ENCODE results near the gene NXNL1. TPM values are rescaled to one million over a fixed set of nuclear protein-coding genes. Genes with fewer than 3 reads are reported as not detected.

Gene NXNL1
- total RNA-seq, 1 experiment from 2014 or later = not detected

GRCh38 chr19:17469092-17469480 lies 8.4 kb upstream of the NXNL1 start:
- BruUV-seq (replicated peaks) = TSS peak; percentile 51
- no peak for DNase-seq (ENCODE audit: unreplicated experiment)
- POLR2A ChIA-PET = interaction anchor here (0.6 to 1.9 kb wide), 8 partner anchors 10 to 658 kb away, joined by 3 to 8 read pairs (median 4); partner anchors contain the start of genes CCDC124 and MVB12A
- CTCF ChIA-PET = interaction anchor here (0.6 to 0.8 kb wide), 6 partner anchors 28 to 132 kb away, joined by 3 to 4 read pairs (median 4); partner anchors contain the start of genes GTPBP3 and PGLS
- peak overlapping the region; percentile 91 for H3K4me3 Mint-ChIP-seq (ENCODE audit: unreplicated experiment)
- peaks cover 39% of the 10 kb centered on the region for H3K4me1 Mint-ChIP-seq (ENCODE audit: insufficient read depth, unreplicated experiment)
- H3K27ac Mint-ChIP-seq (ENCODE audit: low read depth, unreplicated experiment) = peak overlapping the region; percentile 97
- no peak for TF ChIP-seq CTCF (IDR thresholded peaks at IDR 0.05; ENCODE audit: unreplicated experiment)
- H3K36me3 Mint-ChIP-seq (ENCODE audit: insufficient read depth, unreplicated experiment) = no peaks in the 10 kb centered on the region
- H3K27me3 Mint-ChIP-seq (ENCODE audit: insufficient read depth, unreplicated experiment) = no peaks in the 10 kb centered on the region
- intact Hi-C loops (cut with micrococcal nuclease) = loop anchor here (5.0 to 10.0 kb wide), 3 partner anchors 298 to 404 kb away; partner anchors contain the start of gene RPL18A
- no peaks in the 10 kb centered on the region for H3K9me3 Mint-ChIP-seq (ENCODE audit: unreplicated experiment)

GRCh38 chr19:17468302-17469091 lies 7.8 kb upstream of the NXNL1 start:
- H3K27me3 Mint-ChIP-seq (ENCODE audit: insufficient read depth, unreplicated experiment) = no peaks in the 10 kb centered on the region
- H3K36me3 Mint-ChIP-seq (ENCODE audit: insufficient read depth, unreplicated experiment) = no peaks in the 10 kb centered on the region
- peak overlapping the region; percentile 97 for H3K27ac Mint-ChIP-seq (ENCODE audit: low read depth, unreplicated experiment)
- ChIA-PET CTCF (interaction anchor here (0.6 to 1.4 kb wide), 8 partner anchors 28 to 131 kb away, joined by 3 to 4 read pairs (median 4); partner anchors contain the start of genes GTPBP3 and PGLS), POLR2A (interaction anchor here (0.7 to 1.9 kb wide), 9 partner anchors 11 to 659 kb away, joined by 3 to 8 read pairs (median 3); partner anchors contain the start of genes CCDC124, MVB12A and PGLS)
- TF ChIP-seq CTCF (IDR thresholded peaks at IDR 0.05; ENCODE audit: unreplicated experiment) = no peak
- no peaks in the 10 kb centered on the region for H3K9me3 Mint-ChIP-seq (ENCODE audit: unreplicated experiment)
- peak overlapping the region; percentile 91 for H3K4me3 Mint-ChIP-seq (ENCODE audit: unreplicated experiment)
- no TSS peak for BruUV-seq (replicated peaks)
- intact Hi-C loops (cut with micrococcal nuclease) = loop anchor here (5.0 to 10.0 kb wide), 3 partner anchors 299 to 404 kb away; partner anchors contain the start of gene RPL18A
- no peak for DNase-seq (ENCODE audit: unreplicated experiment)
- H3K4me1 Mint-ChIP-seq (ENCODE audit: insufficient read depth, unreplicated experiment) = peaks cover 39% of the 10 kb centered on the region

GRCh38 chr19:17467471-17468301 lies 7.0 kb upstream of the NXNL1 start:
- POLR2A ChIA-PET = interaction anchor here (0.7 to 1.9 kb wide), 4 partner anchors 15 to 89 kb away, joined by 3 to 8 read pairs (median 3); partner anchors contain the start of genes MVB12A and PGLS
- Mint-ChIP-seq H3K4me1 (ENCODE audit: insufficient read depth, unreplicated experiment) (peaks cover 33% of the 10 kb centered on the region), H3K9me3 (ENCODE audit: unreplicated experiment) (no peaks in the 10 kb centered on the region), H3K4me3 (ENCODE audit: unreplicated experiment) (no peak overlapping the region), H3K27me3 (ENCODE audit: insufficient read depth, unreplicated experiment) (no peaks in the 10 kb centered on the region), H3K27ac (ENCODE audit: low read depth, unreplicated experiment) (no peak overlapping the region), H3K36me3 (ENCODE audit: insufficient read depth, unreplicated experiment) (no peaks in the 10 kb centered on the region)
- intact Hi-C loops (cut with micrococcal nuclease) = loop anchor here (2.0 to 10.0 kb wide), 4 partner anchors 15 to 403 kb away; partner anchors contain the start of gene RPL18A
- BruUV-seq (replicated peaks) = no TSS peak
- no peak for DNase-seq (ENCODE audit: unreplicated experiment)
- CTCF ChIA-PET = interaction anchor here (0.6 to 3.3 kb wide), 8 partner anchors 72 to 211 kb away, joined by 3 to 32 read pairs (median 4); partner anchors contain the start of genes CCDC194 and DDA1
- TF ChIP-seq CTCF (IDR thresholded peaks at IDR 0.05; ENCODE audit: unreplicated experiment) = no peak
